ENCODE measurements around the gene CYP1B1. TPM values are rescaled to one million over a fixed set of nuclear protein-coding genes. Genes with fewer than 3 reads are reported as not detected.

CYP1B1 gene
- total RNA-seq, 1 donor from 2014 or later: 2.5 TPM

DNA sequence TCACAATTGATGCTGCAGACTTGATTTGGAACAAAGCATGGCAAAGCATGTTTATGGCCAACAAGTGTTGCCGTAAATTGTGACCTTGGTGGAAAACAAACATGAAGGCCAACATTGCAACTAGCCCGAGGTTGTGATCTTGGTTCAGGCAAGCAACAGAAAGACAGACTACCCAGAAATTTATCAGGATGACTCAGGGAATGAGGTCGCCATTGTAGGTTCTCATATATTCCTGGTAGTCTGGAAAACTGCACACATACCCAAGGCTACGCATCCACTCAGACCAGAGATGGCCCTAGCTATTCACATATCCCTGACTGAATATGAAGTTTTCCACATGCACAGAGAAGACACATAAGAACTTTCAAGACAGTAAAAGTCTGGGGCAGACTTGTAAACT, 30.1 kb downstream of the CYP1B1 start:
- no peaks in the 10 kb centered on the region for H3K36me3 ChIP-seq (ENCODE audit: control insufficient read depth, insufficient read depth, low read length)
- TF ChIP-seq, protein P1, sequence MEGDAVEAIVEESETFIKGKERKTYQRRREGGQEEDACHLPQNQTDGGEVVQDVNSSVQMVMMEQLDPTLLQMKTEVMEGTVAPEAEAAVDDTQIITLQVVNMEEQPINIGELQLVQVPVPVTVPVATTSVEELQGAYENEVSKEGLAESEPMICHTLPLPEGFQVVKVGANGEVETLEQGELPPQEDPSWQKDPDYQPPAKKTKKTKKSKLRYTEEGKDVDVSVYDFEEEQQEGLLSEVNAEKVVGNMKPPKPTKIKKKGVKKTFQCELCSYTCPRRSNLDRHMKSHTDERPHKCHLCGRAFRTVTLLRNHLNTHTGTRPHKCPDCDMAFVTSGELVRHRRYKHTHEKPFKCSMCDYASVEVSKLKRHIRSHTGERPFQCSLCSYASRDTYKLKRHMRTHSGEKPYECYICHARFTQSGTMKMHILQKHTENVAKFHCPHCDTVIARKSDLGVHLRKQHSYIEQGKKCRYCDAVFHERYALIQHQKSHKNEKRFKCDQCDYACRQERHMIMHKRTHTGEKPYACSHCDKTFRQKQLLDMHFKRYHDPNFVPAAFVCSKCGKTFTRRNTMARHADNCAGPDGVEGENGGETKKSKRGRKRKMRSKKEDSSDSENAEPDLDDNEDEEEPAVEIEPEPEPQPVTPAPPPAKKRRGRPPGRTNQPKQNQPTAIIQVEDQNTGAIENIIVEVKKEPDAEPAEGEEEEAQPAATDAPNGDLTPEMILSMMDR (IDR thresholded peaks at IDR 0.05; ENCODE audit: insufficient read depth, low read length, poor library complexity, severe bottlenecking): no peak
- no peak overlapping the region for H3K4me3 ChIP-seq (ENCODE audit: low read depth, low read length)
- H3K27me3 ChIP-seq (ENCODE audit: control insufficient read depth, insufficient read depth, low read length): no peaks in the 10 kb centered on the region
- DNase-seq (ENCODE audit: low read depth): no peak

- Histone ChIP-seq H3K27me3 (ENCODE audit: control insufficient read depth, insufficient read depth, low read length) (no peaks in the 10 kb centered on the region), H3K4me3 (ENCODE audit: low read depth, low read length) (no peak overlapping the region), H3K36me3 (ENCODE audit: control insufficient read depth, insufficient read depth, low read length) (no peaks in the 10 kb centered on the region)
- no peak for DNase-seq (ENCODE audit: low read depth)
- TF ChIP-seq, protein P1 (IDR thresholded peaks at IDR 0.05; ENCODE audit: insufficient read depth, low read length, poor library complexity, severe bottlenecking): no peak
These were observed 36.6 kb downstream of the CYP1B1 start for GRCh38 chr2:38039121-38039910.

GRCh38 chr2:38038682-38039081, 37.3 kb downstream of the CYP1B1 start:
- Histone ChIP-seq H3K4me3 (ENCODE audit: low read depth, low read length) (no peak overlapping the region), H3K27me3 (ENCODE audit: control insufficient read depth, insufficient read depth, low read length) (no peaks in the 10 kb centered on the region)
- TF ChIP-seq, protein P1 (IDR thresholded peaks at IDR 0.05; ENCODE audit: insufficient read depth, low read length, poor library complexity, severe bottlenecking): no peak

GRCh38 chr2:38037757-38038621, 38.0 kb downstream of the CYP1B1 start:
- Histone ChIP-seq H3K36me3 (ENCODE audit: control insufficient read depth, insufficient read depth, low read length) (no peaks in the 10 kb centered on the region), H3K27me3 (ENCODE audit: control insufficient read depth, insufficient read depth, low read length) (no peaks in the 10 kb centered on the region), H3K4me3 (ENCODE audit: low read depth, low read length) (peak overlapping the region; percentile 21)
- TF ChIP-seq, protein P1 (IDR thresholded peaks at IDR 0.05; ENCODE audit: insufficient read depth, low read length, poor library complexity, severe bottlenecking): peak; percentile 66
- no peak for DNase-seq (ENCODE audit: low read depth)

More at GRCh38 chr2:38038682-38039081, 37.3 kb downstream of the CYP1B1 start:
- H3K36me3 ChIP-seq (ENCODE audit: control insufficient read depth, insufficient read depth, low read length): no peaks in the 10 kb centered on the region
- DNase-seq (ENCODE audit: low read depth): no peak

DNA sequence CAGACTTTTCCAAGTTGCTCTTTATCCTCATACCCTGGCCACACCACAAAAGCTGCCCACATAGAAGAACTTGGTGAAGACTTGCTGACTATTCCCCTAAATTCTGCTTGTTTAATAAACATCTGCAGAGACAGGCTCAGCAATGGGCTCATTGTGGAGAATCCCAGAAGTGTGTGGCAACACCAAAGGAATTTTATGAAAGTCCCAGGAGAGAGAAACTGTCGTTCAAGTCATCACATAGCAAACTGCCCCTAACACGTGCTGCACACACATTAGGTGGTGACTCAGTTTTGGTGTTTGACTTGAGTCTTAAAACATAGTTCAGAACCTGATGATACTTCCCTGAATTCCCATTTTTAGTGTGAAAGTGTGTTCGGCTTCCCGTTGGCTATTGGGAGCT, 38.6 kb downstream of the CYP1B1 start:
- DNase-seq (ENCODE audit: low read depth): no peak

More for the DNA sequence above, 38.6 kb downstream of the CYP1B1 start:
- TF ChIP-seq, protein P1 (IDR thresholded peaks at IDR 0.05; ENCODE audit: insufficient read depth, low read length, poor library complexity, severe bottlenecking): no peak
- no peaks in the 10 kb centered on the region for H3K36me3 ChIP-seq (ENCODE audit: control insufficient read depth, insufficient read depth, low read length)
- no peak overlapping the region for H3K4me3 ChIP-seq (ENCODE audit: low read depth, low read length)
- H3K27me3 ChIP-seq (ENCODE audit: control insufficient read depth, insufficient read depth, low read length): no peaks in the 10 kb centered on the region
